ENCODE measurements around the gene PIGQ. TPM values are rescaled to one million over a fixed set of nuclear protein-coding genes. Genes with fewer than 3 reads are reported as not detected.

Gene PIGQ
- 10 to 100 TPM; 20.8 to 21.0 TPM for total RNA-seq

DNA sequence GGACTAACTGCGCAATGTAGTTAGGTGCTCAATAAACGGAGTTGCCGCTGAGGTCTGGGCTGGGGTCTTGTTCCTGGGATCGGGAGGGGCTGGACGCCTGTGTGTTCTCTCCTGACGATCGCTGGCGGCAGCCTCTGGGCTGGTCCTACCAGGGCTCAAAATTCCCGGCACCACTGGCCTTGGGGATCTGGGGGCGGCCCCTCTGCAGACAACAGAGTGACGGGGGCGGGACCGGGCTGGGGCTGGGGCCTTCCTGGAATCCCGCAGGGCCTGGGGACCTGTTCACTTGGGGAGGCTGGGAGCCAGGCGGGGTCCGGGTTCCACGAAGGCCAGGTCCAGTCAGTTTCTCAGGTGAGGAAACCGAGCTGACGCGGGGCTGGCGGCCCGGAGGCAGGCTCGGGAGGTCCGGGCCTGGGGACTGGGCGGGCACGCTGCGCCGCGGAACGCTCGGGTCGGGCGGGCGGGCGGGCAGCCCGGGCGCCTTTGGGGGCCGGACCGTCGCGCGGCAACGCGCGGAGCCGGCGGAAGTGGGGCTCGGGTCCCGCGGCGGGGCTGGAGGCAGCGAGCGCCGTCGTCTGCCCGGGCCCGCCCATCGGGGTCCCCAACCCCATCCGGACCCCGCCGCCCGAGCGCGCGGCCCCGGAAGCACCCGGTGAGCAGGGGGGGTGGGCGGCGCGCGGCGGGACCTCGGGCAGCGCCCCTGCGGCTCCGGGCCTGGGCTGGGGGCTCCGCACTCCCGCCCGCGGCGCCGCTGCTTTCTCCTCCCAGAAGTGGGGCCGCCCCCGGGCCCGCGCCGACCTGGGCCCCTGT, at the start of gene PIGQ:
PIGQ (plus strand) TSS at position 524 of the 810 bp plus-strand sequence. CDS start 4,107 bp downstream, outside the sequence.
- H3K36me3 ChIP-seq, result no peaks in the 10 kb centered on the region
- no peaks in the 10 kb centered on the region for H3K9me3 ChIP-seq
- TF ChIP-seq, protein P1, sequence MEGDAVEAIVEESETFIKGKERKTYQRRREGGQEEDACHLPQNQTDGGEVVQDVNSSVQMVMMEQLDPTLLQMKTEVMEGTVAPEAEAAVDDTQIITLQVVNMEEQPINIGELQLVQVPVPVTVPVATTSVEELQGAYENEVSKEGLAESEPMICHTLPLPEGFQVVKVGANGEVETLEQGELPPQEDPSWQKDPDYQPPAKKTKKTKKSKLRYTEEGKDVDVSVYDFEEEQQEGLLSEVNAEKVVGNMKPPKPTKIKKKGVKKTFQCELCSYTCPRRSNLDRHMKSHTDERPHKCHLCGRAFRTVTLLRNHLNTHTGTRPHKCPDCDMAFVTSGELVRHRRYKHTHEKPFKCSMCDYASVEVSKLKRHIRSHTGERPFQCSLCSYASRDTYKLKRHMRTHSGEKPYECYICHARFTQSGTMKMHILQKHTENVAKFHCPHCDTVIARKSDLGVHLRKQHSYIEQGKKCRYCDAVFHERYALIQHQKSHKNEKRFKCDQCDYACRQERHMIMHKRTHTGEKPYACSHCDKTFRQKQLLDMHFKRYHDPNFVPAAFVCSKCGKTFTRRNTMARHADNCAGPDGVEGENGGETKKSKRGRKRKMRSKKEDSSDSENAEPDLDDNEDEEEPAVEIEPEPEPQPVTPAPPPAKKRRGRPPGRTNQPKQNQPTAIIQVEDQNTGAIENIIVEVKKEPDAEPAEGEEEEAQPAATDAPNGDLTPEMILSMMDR (IDR thresholded peaks at IDR 0.05), result no peak
- DNase-seq (ENCODE audit: low spot score), result peak; percentile 72
- H3K27me3 ChIP-seq, result no peaks in the 10 kb centered on the region
- peak within 1 kb of the TSS; percentile 76 to 82 for H3K27ac ChIP-seq
- H3K4me1 ChIP-seq, result peaks cover 0 to 49% of the 10 kb centered on the region in 2 donors
- H3K4me3 ChIP-seq, result peak within 1 kb of the TSS; percentile 76 to 79

DNA sequence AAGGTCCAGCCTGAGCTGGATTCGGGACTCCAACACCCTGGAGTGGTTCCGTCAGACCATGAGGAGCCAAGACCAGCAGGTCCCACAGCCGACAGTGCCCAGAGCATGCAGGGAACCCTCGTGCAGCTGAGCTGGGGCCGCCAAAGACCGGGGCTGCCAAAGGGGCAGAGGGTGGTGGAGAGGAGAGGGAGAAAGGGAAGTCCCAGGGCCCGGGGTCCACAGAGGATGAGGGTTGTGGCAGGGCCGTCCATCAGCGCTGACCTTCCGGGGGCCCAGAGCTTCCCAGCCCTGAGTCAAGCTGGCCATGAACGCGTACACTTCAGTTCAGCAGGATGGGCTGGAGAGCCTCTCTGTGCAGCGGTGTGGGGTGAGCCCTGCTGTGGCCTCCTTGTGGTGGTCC, 48.9 kb upstream of the PIGQ start:
- no peak for DNase-seq (ENCODE audit: low spot score)
- Histone ChIP-seq H3K9me3 (no peaks in the 10 kb centered on the region), H3K4me3 (no peak overlapping the region), H3K36me3 (peaks cover 44% of the 10 kb centered on the region), H3K27ac (no peak overlapping the region), H3K27me3 (no peaks in the 10 kb centered on the region), H3K4me1 (peaks cover 0 to 7% of the 10 kb centered on the region in 2 donors)
- TF ChIP-seq, protein P1 (IDR thresholded peaks at IDR 0.05), result no peak

DNA sequence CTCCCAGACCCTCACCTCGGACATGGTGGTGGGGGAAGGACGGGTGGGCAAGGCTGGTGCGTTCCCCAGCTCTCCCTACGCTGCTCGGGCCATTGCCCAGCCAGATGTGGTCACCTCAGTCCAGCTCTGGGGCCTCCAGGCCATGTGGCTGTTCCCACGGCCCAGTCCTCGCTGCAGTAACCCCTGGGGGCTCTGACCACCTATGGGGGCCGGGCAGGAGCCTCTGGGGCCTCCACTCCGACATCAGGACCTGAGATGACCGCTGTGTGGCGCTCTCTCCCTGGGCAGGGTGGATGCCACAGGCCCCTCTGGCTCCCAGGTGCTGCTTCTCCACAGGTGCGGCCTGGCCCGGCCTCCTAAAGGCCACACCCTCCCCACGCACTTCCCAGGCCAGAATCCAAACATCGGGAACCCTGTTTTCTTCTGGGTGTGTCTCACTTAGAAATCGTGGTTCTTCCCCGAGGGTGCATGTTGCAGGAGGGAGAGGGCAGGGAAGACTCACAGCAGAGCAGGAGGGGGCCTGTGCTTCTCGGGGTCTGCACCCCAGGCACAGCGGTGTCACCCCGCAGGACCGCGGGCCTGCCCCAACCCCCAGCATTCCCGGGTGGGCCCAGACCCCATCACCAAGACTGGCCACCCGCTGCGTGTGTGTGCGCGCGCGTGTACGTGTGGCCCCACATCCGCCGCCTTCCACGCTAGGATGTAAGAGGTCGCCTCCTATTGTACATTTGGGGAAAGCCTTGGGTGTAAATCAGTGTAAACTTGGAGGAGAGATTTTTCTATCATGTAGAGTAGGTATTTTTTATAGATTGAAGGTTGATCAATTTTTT, 48.2 kb upstream of the PIGQ start:
- peaks cover 0 to 15% of the 10 kb centered on the region in 2 donors for H3K4me1 ChIP-seq
- H3K27me3 ChIP-seq, result no peaks in the 10 kb centered on the region
- H3K27ac ChIP-seq, result no peak overlapping the region
- TF ChIP-seq, protein P1 (IDR thresholded peaks at IDR 0.05), result no peak
- DNase-seq (ENCODE audit: low spot score), result no peak
- H3K36me3 ChIP-seq, result peaks cover 38% of the 10 kb centered on the region
- H3K9me3 ChIP-seq, result no peaks in the 10 kb centered on the region
- H3K4me3 ChIP-seq, result no peak overlapping the region

DNA sequence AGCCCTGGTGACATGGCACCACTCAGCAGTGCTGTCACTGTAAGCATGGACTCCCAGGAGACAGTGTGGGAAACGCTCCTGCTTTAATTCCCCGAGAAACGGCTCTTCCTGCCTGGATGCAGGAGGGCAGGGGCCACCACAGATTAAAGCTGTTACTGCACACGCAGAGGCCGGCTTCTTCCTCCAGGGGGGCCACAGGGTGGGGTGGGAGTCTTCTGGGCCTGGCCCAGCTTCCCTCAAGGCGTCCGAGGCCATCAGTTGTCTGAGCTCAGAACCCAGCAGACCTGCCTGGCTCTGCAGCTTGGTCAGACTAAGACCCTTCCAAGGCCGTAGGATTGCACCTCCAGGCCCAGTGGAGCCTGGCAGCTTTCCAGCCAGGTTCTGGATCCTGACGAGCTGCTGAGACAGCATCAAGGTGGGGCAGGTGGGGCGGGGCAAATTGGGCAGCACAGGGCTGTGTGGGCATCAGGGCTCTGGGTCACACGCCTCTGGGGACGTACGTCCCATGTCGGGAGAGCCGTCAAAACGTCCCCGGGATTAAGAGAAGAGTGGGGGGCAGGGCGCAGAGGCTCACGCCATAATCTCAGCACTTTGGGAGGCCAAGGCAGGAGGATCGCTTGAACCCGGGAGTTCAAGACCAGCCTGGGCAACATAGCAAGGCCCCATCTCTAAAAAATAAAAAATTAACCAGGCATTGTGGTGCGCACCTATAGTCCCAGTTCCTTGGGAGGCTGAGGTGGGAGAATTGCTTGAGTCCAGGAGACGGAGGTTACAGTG, 47.3 kb upstream of the PIGQ start:
- H3K4me3 ChIP-seq, result no peak overlapping the region
- H3K27ac ChIP-seq, result no peak overlapping the region
- DNase-seq (ENCODE audit: low spot score), result no peak
- peaks cover 30% of the 10 kb centered on the region for H3K36me3 ChIP-seq
- peaks cover 0 to 19% of the 10 kb centered on the region in 2 donors for H3K4me1 ChIP-seq
- no peaks in the 10 kb centered on the region for H3K9me3 ChIP-seq
- H3K27me3 ChIP-seq, result no peaks in the 10 kb centered on the region
- TF ChIP-seq, protein P1 (IDR thresholded peaks at IDR 0.05), result no peak

DNA sequence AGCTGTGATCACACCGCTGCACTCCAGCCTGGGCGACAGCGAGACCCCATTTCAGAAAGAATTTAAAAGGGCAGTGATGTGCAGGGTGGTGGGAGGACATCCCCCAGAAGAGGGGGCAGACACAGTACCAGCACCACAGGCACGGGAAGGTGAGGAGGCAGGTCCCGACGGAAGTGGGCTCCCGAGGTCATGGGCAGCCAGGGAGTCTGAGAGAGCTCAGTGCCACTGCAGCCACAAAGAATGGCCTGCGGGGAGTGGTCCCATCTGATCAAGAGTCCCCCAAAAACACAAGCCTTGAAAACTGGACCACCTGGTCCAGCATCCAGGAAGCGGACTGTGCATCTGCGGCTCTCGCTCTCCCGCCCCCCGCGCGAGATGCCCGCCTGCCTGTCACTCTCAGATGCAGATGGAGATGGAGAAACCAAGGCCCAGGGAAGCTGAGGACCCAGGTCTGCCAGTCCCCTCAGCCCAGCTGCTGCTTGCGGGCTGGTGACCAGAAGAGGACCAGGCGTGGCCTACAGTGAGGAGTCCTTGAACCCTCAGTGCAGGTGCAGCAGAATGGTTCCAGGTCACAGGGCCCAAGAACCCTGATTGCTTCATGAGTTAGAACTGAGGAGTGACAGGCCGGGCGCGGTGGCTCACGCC, 46.5 kb upstream of the PIGQ start:
- DNase-seq (ENCODE audit: low spot score), result no peak
- TF ChIP-seq, protein P1 (IDR thresholded peaks at IDR 0.05), result no peak
- Histone ChIP-seq H3K27me3 (no peaks in the 10 kb centered on the region), H3K4me1 (peaks cover 0 to 20% of the 10 kb centered on the region in 2 donors), H3K36me3 (peaks cover 28% of the 10 kb centered on the region), H3K4me3 (no peak overlapping the region), H3K9me3 (no peaks in the 10 kb centered on the region), H3K27ac (no peak overlapping the region)

All from right atrium auricular region (tissue), 2 donors.